ENCODE data around the gene FOXK2.
"Not testable (repeated sequence)": the region's sequence is repeated elsewhere in the genome, so short reads cannot be mapped to it uniquely, and the experiment has no call there.

The FOXK2 gene

DNA sequence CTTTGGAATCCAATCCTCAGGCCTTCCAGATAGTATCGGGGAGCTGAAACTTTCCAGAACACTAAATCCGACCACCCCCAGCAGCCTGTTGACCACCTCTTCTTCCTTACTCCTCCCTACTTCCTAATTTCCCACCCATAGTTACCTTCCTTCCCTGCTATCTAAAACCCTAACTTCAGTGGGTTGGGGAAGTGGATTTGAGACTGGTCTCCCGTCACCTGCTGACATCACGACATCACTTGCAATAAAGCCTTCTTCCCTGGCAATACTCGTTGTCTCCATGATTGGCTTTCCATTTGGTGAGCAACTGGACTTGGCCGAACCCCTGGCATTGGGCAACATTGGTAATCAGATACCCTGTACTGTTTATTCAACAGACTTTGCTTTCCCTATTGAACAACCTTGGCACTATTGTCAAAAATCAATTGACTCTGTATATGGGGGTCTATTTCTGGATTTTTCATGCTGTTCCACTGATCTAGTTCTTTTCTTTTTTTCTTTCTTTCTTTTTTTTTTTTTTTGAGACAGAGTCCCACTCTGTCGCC is 11.8 kb upstream of the FOXK2 start:
- TF ChIP-seq, protein P1, sequence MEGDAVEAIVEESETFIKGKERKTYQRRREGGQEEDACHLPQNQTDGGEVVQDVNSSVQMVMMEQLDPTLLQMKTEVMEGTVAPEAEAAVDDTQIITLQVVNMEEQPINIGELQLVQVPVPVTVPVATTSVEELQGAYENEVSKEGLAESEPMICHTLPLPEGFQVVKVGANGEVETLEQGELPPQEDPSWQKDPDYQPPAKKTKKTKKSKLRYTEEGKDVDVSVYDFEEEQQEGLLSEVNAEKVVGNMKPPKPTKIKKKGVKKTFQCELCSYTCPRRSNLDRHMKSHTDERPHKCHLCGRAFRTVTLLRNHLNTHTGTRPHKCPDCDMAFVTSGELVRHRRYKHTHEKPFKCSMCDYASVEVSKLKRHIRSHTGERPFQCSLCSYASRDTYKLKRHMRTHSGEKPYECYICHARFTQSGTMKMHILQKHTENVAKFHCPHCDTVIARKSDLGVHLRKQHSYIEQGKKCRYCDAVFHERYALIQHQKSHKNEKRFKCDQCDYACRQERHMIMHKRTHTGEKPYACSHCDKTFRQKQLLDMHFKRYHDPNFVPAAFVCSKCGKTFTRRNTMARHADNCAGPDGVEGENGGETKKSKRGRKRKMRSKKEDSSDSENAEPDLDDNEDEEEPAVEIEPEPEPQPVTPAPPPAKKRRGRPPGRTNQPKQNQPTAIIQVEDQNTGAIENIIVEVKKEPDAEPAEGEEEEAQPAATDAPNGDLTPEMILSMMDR (conservative IDR thresholded peaks at IDR 0.05): no peak
- H3K27ac ChIP-seq: no peak overlapping the region

DNA sequence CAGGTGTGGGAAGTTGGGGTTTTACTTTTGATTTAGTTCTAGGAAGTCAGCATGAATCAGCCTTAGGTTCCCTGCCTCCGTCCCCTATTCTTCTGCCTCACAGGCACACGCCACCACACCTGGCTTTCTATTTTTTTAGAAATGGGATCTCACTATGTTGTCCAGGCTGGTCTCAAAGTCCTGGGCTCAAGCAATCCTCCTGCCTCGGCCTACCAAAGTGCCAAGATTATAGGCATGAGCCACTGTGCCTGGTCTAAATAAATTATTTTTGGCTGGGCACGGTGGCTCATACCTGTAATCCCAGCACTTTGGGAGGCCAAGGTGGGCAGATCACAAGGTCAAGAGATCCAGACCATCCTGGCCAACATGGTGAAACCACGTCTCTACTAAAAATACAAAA is 7.9 kb upstream of the FOXK2 start:
- H3K27ac ChIP-seq: not testable (repeated sequence)

DNA sequence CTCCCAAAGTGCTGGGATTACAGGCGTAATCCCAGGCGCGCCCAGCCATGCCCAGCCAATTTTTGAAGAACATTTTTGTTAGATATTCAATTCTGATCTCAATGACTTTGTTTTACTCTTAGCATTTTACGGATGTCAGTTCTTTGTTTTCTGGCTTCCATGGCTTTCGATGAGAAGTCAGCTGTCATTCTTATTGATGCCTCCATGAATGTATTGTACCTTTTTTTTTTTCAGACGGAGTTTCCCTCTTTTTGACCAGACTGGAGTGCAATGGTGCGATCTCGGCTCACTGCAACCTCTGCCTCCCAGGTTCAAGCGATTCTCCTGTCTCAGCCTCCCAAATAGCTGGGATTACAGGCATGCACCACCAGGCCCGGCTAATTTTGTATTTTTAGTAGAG is 5.7 kb upstream of the FOXK2 start:
- not testable (repeated sequence) for H3K27ac ChIP-seq

DNA sequence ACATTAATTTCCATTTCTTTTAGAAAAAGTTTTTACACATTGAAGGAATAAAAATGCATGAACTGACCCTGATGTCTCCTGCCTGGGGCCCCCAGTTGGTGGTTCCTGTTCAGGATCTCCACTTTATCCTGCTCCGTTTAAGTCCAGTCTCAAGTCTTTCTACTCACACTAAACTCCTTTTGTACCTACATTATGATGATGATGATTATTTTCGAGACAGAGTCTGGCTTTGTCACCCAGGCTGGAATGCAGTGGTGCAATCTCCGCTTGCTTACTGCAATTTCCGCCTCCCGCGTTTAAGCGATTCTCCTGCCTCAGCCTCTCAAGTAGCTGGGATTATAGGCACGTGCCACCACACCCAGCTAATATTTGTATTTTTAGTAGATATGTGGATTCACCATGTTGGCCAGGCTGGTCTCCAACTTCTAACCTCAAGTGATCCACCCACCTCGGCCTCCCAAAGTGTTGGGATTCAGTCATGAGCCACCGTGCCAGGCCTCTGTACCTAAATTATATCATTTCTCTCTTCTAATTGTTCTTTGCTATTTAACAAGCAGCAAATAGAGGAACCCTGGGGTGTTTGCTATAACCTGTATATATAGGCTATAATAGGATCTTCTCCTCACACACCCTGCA is 2.2 kb upstream of the FOXK2 start:
- no peak overlapping the region for H3K27ac ChIP-seq
- TF ChIP-seq, protein P1 (conservative IDR thresholded peaks at IDR 0.05): no peak

DNA sequence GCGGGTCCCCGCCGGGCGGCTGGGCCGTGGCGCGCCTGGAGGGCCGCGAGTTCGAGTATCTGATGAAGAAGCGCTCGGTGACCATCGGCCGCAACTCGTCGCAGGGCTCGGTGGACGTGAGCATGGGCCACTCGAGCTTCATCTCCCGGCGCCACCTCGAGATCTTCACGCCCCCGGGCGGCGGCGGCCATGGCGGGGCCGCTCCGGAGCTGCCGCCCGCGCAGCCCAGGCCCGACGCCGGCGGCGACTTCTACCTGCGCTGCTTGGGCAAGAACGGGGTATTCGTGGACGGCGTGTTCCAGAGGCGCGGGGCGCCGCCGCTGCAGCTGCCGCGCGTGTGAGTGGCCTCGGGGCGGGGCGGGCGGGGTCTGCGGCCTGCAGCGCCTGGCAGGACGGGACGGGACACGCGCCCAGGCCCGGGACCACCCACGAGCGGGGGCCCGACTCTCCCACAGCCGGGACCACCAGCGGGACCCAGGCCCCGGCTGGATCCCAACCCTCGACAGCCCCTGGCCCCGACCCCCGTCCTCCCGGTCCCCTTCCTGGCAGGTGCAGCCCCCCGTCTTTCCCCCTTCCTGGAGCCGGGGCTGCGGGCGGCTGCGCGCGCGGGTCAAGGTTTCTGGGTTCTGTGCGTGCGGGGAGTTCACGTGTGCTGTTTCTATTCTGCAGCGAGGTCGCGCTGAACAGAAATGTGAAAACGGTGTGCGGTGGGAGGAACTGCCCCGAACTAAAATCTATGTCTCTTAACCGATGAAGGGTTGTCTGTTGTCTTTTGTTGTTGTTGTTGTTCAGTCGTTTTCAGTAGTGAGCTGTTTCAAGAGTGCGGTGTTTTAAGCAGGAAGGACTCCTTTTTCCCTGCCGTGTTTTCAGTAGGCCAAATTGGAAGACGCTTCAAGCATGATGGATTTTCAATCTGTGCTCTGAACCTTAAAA is 705 bp downstream of the FOXK2 start:
- TF ChIP-seq, protein P1 (conservative IDR thresholded peaks at IDR 0.05): no peak
- peak overlapping the region; percentile 96 for H3K27ac ChIP-seq

DNA sequence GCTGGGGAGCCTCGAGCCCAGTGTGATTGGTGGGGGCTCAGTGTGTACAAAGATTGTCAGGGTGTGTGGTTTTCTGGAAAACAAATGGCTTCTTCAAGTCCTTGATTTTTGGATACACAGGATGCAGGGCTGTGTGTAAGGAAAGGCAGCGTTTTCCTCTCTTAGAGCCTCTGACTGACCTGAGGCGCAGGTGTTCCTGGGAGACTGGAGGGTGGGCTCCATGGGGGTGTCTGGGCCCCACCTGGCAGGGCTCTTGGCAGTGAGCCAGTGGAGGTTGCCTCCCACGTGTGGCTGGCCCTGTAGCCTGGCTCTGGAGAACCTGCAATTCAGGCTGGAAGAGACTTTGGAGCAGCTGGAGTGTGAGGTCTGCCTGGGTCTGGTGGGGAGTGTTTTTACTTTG is 5.0 kb downstream of the FOXK2 start:
- peak overlapping the region; percentile 40 for H3K27ac ChIP-seq
- TF ChIP-seq, protein P1 (conservative IDR thresholded peaks at IDR 0.05): no peak

DNA sequence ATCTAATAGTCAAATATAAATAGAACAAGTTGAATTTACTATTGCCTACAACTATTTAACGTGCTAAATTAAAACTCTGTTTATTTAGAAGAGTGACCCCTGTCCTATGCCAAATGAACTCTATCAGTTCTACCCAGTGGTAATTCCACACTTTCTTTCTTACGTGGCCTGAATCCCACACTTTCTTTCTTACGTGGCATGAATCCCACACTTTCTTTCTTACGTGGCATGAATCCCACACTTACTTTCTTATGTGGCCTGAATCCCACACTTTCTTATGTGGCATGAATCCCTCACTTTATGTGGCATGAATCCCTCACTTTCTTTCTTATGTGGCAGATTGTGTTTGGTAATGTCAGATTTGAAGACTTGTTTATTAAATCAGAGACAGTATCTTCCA is 6.2 kb downstream of the FOXK2 start:
- no peak overlapping the region for H3K27ac ChIP-seq

DNA sequence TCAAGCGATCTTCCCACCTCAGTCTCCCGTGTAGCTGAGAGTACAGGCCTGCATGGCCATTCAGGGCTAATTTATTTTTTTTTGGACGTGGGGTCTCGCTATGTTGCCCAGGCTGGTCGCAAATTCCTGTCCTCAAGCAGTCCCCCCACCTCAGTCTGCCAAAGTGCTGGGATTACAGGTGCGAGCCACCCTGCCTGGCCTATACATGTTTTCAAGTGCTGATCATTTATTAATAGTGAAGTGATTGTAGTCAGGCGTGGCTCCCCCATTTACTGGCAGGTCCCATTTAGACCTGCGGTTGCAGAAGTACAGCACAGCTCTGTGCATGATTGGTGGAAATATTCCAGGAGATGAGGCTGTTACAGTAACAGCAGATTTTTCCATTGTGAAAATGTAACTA is 8.4 kb downstream of the FOXK2 start:
- TF ChIP-seq, protein P1 (conservative IDR thresholded peaks at IDR 0.05): no peak
- H3K27ac ChIP-seq: peak overlapping the region; percentile 68

More for the DNA sequence above, 6.2 kb downstream of the FOXK2 start:
- TF ChIP-seq, protein P1 (conservative IDR thresholded peaks at IDR 0.05): no peak
